Activated CD4-positive, alpha-beta memory T cell treated with anti-CD3 and anti-CD28 coated beads, Interleukin-2, amount 10 ng/mL, durations not matched to agents 7 days and 5 days (primary cell): ENCODE data around the gene DYNC1I2. TPM values are rescaled to one million over a fixed set of nuclear protein-coding genes. Genes with fewer than 3 reads are reported as not detected.
"Not testable (repeated sequence)": the region's sequence is repeated elsewhere in the genome, so short reads cannot be mapped to it uniquely, and the experiment has no call there.

Experiments
- CTCF ChIA-PET: fragments of 350-600 bp; sonication (Branson Sonifier 250); formaldehyde crosslinking; loops from one replicate; lab custom pipeline; 2021; ENCODE audit warnings: antibody characterized with exemption, inconsistent platforms; lab: Charles Lee
- POLR2A ChIA-PET: fragments of 350-600 bp; sonication (Branson Sonifier 250); formaldehyde crosslinking; loops from one replicate; lab custom pipeline; 2021; ENCODE audit warnings: antibody characterized with exemption; lab: Charles Lee
- DNase-seq: peaks from one replicate; pipeline ENCODE4 v3.0.0-alpha.2; 2020
- H3K27ac Mint-ChIP-seq: one replicate; pipeline ENCODE4 v1.8.0; 2021; ENCODE audit warnings: mild to moderate bottlenecking, mixed read lengths
- H3K27me3 Mint-ChIP-seq: one replicate; pipeline ENCODE4 v1.8.0; 2021; ENCODE audit warnings: mixed read lengths
- H3K36me3 Mint-ChIP-seq: one replicate; pipeline ENCODE4 v1.8.0; 2021; ENCODE audit warnings: low read depth, mixed read lengths
- H3K4me1 Mint-ChIP-seq: one replicate; pipeline ENCODE4 v1.8.0; 2021; ENCODE audit warnings: mixed read lengths
- H3K4me3 Mint-ChIP-seq: one replicate; pipeline ENCODE4 v1.8.0; 2021; ENCODE audit warnings: mild to moderate bottlenecking, mixed read lengths
- H3K9me3 Mint-ChIP-seq: one replicate; pipeline ENCODE4 v1.8.0; 2021; ENCODE audit warnings: mixed read lengths
- total RNA-seq, 2 experiments: library from RNA; stranded (reverse); gene quantifications; one replicate each; pipeline ENCODE4 v1.2.3, GENCODE V29; 2021

The DYNC1I2 gene
- total RNA-seq, 2 experiments from 2014 or later: 51.5 to 55.3 TPM

DNA sequence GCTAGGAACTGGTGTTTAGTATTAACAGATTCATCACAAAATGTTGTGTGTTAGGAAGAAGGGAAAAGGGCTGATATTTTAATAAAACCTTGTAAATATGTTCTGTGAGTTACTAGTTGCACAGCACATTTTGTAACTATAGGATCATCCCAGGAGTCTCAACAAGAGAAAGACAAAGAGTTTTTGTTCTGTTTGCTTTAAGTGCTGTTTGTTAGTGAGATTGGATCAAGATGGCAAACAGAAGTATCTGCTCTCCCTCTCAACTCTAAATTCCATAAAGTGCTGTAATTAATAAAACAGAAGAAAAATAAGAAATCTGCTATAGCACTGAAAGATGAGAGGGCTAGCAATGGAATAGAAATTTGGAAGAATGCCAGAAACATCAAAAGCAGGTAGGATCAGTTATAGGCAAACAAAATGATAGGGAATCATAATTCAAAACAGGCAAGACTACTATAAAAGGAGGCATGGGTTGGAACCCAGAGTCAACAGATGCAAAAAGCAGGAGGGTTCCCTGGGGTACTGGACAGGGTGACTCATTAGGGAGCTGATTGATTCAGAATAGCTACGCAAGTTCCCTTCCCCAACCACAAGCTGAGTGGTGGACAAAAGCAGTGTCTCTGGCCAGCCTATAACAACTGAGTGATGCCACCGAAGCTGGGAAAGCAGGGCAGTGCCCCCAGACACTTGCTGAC, 75.8 kb downstream of the DYNC1I2 start:
- no peaks in the 10 kb centered on the region for H3K9me3 Mint-ChIP-seq
- no peak for DNase-seq
- H3K27me3 Mint-ChIP-seq: no peaks in the 10 kb centered on the region
- no peak overlapping the region for H3K27ac Mint-ChIP-seq
- H3K4me1 Mint-ChIP-seq: no peaks in the 10 kb centered on the region
- POLR2A ChIA-PET: no interaction called here
- peaks cover 54% of the 10 kb centered on the region for H3K36me3 Mint-ChIP-seq
- H3K4me3 Mint-ChIP-seq: no peak overlapping the region
- CTCF ChIA-PET: no interaction called here

DNA sequence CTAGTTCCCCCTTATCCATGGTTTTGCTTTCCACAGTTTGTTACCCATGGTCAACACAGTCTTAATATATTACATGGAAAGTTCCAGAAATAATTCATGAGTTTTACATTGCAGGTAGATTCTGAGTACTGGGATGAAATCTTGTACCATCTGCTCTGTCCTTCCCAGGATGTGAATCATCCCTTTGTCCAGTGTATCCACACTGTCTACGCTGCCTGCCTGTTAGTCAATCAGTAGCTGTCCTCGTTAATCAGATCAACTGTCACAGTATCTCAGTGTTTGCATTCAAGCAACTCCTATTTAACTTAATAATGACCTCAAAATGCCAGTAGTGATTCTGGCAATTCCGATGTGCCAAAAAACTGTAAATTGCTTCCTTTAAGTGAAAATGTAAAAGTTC, 76.3 kb downstream of the DYNC1I2 start:
- H3K4me3 Mint-ChIP-seq: no peak overlapping the region
- CTCF ChIA-PET: no interaction called here
- H3K36me3 Mint-ChIP-seq: peaks cover 48% of the 10 kb centered on the region
- H3K4me1 Mint-ChIP-seq: no peaks in the 10 kb centered on the region
- H3K9me3 Mint-ChIP-seq: no peaks in the 10 kb centered on the region
- DNase-seq: no peak
- H3K27ac Mint-ChIP-seq: no peak overlapping the region
- no peaks in the 10 kb centered on the region for H3K27me3 Mint-ChIP-seq
- POLR2A ChIA-PET: no interaction called here

DNA sequence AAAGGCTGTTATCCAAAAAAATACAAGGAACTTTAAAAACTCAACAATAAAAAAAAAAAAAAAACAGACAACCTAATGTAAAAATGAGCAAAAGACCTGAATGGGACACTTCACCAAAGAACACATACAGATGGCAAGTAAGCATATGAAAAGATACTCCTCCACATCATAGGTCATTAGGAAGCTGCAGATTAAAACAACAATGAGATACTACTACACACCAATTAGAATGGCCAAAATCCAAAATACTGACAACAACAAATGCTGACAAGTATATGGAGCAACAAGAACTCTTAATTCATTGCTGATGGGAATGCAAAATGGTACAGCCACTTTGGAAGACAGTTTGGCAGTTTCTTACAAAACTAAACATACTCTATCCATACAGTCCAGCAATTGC, 84.2 kb downstream of the DYNC1I2 start:
- no peaks in the 10 kb centered on the region for H3K27me3 Mint-ChIP-seq
- no peaks in the 10 kb centered on the region for H3K4me1 Mint-ChIP-seq
- POLR2A ChIA-PET: no interaction called here
- H3K9me3 Mint-ChIP-seq: peaks cover 5% of the 10 kb centered on the region
- CTCF ChIA-PET: no interaction called here
- DNase-seq: no peak
- no peak overlapping the region for H3K4me3 Mint-ChIP-seq
- H3K36me3 Mint-ChIP-seq: peaks cover 23% of the 10 kb centered on the region
- H3K27ac Mint-ChIP-seq: no peak overlapping the region

DNA sequence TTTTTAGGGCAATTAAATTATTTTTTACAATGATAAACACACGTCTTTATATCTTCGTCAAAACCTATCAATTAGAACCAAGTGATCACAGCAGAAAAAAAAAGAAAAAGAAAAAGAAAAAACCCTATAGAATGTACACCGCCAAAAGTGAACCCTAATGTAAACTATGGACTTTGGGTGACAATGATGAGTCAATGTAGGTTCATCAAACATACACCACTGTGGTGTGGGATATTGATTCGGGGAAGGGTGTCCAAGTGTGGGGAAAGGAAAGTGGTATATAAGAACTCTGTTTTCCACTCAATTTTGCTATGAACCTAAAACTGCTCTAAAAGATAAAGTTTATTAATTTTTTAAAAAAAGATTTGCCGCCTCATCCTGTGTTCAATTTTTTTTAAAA, 85.1 kb downstream of the DYNC1I2 start:
- no peaks in the 10 kb centered on the region for H3K4me1 Mint-ChIP-seq
- peaks cover 5% of the 10 kb centered on the region for H3K9me3 Mint-ChIP-seq
- DNase-seq: no peak
- peaks cover 19% of the 10 kb centered on the region for H3K36me3 Mint-ChIP-seq
- H3K27ac Mint-ChIP-seq: no peak overlapping the region
- POLR2A ChIA-PET: no interaction called here
- H3K27me3 Mint-ChIP-seq: no peaks in the 10 kb centered on the region
- CTCF ChIA-PET: no interaction called here
- H3K4me3 Mint-ChIP-seq: no peak overlapping the region

DNA sequence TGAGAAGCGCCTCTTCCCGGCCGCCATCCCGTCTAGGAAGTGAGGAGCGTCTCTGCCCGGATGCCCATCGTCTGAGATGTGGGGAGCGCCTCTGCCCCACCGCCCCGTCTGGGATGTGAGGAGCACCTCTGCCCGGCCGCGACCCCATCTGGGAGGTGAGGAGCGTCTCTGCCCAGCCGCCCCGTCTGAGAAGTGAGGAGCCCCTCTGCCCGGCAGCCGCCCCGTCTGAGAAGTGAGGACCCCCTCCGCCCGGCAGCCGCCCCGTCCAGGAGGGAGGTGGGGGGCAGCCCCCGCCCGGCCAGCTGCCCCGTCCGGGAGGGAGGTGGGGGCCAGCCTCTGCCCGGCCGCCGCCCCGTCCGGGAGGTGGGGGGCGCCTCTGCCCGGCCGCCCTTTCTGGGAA, 87.3 kb downstream of the DYNC1I2 start:
- DNase-seq, H3K27me3 Mint-ChIP-seq, POLR2A ChIA-PET, CTCF ChIA-PET, H3K27ac Mint-ChIP-seq, H3K4me1 Mint-ChIP-seq, H3K4me3 Mint-ChIP-seq: not testable (repeated sequence)
- Mint-ChIP-seq H3K9me3 (peaks cover 17% of the 10 kb centered on the region), H3K36me3 (peaks cover 18% of the 10 kb centered on the region)

DNA sequence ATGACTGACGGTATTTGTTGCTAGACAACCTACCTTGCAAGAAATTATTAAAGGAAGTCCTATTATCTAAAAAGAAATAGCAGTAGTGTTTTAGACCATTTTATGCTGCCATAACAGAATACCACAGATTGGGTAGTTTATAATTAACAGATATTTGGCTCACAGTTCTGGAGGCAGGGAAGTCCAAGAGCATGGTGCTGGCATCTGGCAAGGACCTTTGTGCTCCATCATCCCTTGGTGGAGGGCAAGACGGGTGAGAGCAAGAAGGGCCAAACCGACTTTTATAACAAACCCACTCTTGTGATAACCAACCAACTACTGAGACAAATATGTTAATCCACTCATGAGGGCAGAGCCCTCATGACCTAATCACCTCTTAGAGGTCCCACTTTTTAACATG, 91.2 kb downstream of the DYNC1I2 start:
- peaks cover 16% of the 10 kb centered on the region for H3K36me3 Mint-ChIP-seq

DNA sequence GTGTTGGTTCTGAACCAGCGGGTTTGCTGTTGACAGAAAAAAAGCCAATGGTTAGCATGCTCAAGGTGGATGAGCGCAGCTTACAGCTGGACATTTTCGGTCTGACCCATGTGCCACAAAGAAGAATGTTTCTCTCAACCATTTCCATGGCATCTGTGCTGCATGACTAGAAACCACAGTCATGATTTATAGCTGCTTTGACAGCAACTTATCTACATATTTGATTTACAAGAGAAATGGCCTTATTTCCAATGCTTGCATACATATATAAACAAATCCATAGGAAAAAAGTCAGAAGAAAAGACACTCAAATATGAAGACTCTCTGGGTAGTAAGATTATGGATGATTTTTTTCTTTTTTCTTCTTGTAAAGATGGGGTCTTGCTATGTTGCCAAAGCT, 98.2 kb downstream of the DYNC1I2 start:
- H3K27me3 Mint-ChIP-seq: no peaks in the 10 kb centered on the region
- DNase-seq: no peak
- H3K4me1 Mint-ChIP-seq: no peaks in the 10 kb centered on the region
- H3K4me3 Mint-ChIP-seq: no peak overlapping the region
- no peaks in the 10 kb centered on the region for H3K9me3 Mint-ChIP-seq
- H3K27ac Mint-ChIP-seq: no peak overlapping the region
- peaks cover 46% of the 10 kb centered on the region for H3K36me3 Mint-ChIP-seq
- ChIA-PET POLR2A (no interaction called here), CTCF (interaction anchor here (0.9 kb wide), 1 partner anchor 31 kb away, joined by 3 read pairs; no protein-coding TSS in a partner anchor)

More for the DNA sequence above, 91.2 kb downstream of the DYNC1I2 start:
- H3K4me3 Mint-ChIP-seq: no peak overlapping the region
- H3K4me1 Mint-ChIP-seq: no peaks in the 10 kb centered on the region
- ChIA-PET CTCF (no interaction called here), POLR2A (no interaction called here)
- H3K9me3 Mint-ChIP-seq: peaks cover 11% of the 10 kb centered on the region
- no peaks in the 10 kb centered on the region for H3K27me3 Mint-ChIP-seq
- H3K27ac Mint-ChIP-seq: no peak overlapping the region
- no peak for DNase-seq

DNA sequence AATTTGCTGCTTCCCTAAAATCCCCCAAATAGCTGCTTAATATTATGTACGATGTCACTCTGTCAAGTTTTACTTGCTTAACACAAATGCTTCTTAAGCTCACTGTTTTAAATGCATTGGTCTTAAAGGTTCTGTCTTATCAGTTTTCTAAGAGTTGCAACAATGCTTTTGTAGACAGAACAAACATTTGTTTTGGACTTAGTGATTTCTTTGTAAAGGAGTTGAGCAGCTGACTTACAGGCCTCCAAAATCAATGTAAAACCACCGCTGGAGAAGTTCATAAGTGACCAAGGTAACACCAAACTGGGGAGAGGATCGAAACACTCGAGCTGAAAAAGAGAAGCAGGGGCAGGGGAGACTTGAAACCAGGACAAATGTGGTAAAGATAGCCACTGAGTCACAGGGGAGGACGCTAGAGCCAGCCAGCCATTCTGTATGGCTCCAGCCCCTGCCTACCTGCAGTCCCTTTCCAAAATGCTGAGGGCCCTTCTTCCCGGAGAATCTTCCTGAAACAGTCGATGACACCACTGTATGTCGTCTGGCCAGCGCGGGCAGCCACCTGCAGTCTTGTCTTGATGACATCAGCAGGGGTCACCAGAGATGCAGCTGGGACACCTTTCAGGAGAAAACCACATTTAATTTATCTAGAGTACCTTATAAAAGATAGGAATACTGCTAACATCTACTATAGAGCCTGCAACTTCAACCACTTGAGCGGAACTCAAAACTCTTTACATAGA, 100.2 kb downstream of the DYNC1I2 start:
- DNase-seq: no peak
- no peaks in the 10 kb centered on the region for H3K9me3 Mint-ChIP-seq
- H3K4me1 Mint-ChIP-seq: no peaks in the 10 kb centered on the region
- no peaks in the 10 kb centered on the region for H3K27me3 Mint-ChIP-seq
- H3K27ac Mint-ChIP-seq: no peak overlapping the region
- peaks cover 53% of the 10 kb centered on the region for H3K36me3 Mint-ChIP-seq
- no peak overlapping the region for H3K4me3 Mint-ChIP-seq
- ChIA-PET POLR2A (interaction anchor here (1.5 kb wide), 1 partner anchor 10 kb away, joined by 3 read pairs; no protein-coding TSS in a partner anchor), CTCF (interaction anchor here (0.6 to 0.8 kb wide), 2 partner anchors 85 to 109 kb away, joined by 3 read pairs; no protein-coding TSS in a partner anchor)

DNA sequence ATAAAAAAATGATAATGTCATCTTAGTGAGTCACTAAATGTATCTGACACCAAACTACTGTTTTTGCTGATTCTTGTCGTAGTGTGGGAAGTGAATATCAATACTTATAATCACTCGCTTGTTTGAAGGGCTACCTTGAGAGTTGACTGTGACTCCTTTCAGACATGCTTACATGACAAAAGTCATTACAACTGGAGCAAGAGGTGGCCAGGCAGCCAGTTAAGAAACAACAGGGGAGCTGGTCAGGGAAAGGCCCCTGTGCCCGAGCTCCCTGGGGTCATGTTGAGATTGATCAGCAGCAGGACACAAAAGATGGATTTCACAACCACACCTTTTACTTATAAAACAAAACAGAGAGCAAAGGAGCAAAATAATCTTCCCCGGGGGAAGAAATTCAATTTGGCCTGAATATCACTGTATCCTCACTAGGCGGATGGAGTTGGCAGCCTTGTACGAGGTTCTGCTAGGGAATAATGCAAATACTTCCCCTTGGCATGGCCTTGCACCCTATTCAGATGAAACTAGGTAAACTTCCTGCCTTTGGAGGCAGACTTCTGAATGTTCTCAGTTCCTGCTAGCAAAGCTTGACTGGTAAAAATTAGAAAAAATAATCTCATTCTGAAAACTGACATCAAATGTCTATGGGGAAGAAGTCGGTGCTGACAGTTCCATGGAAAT, 101.2 kb downstream of the DYNC1I2 start:
- Mint-ChIP-seq H3K4me3 (no peak overlapping the region), H3K27ac (no peak overlapping the region), H3K27me3 (no peaks in the 10 kb centered on the region), H3K9me3 (no peaks in the 10 kb centered on the region), H3K4me1 (no peaks in the 10 kb centered on the region), H3K36me3 (peaks cover 52% of the 10 kb centered on the region)
- ChIA-PET CTCF (no interaction called here), POLR2A (interaction anchor here (1.5 kb wide), 1 partner anchor 9 kb away, joined by 3 read pairs; no protein-coding TSS in a partner anchor)
- DNase-seq: no peak

DNA sequence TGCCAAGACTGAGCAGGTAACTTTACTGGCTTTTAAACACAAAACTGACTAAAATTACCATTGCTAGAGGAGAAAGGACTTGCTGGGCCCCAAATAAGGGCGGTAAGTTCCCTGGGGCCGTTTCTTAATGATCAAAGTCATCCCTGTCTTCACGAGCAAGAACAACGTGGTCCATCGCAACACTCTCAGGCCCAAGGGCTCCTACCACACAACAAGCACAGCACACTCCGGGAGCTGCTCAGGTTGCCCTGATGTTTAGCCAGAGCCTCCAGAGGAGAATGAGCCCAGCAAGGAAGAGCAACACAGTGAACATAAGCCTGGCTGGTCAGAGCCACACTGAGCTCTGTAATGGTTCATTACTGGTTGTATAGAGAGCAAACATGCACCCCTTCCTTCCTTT, 102.7 kb downstream of the DYNC1I2 start:
- Mint-ChIP-seq H3K4me1 (peaks cover 5% of the 10 kb centered on the region), H3K9me3 (no peaks in the 10 kb centered on the region), H3K27me3 (no peaks in the 10 kb centered on the region), H3K27ac (no peak overlapping the region), H3K36me3 (peaks cover 43% of the 10 kb centered on the region), H3K4me3 (no peak overlapping the region)
- ChIA-PET POLR2A (no interaction called here), CTCF (interaction anchor here (1.8 kb wide), 1 partner anchor 8 kb away, joined by 4 read pairs; no protein-coding TSS in a partner anchor)
- no peak for DNase-seq

DNA sequence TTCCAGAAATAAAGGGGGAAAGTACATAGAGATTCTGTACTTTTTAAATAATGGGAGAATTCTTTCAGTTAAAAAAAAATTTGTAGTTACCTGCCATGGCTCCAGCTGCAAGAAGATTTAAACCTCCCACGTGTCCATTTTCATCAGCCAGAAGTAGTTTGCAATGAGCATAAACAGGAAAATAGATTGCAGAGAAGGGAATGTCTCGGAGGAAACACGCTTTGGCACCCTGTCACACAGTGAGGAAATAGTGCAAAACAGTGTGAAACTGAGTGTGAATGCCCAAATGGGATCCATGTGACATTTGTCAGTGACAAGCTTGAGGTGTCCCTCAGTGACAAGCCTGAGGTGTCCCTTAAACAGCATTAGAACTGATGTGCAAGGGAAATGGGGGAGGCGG, 104.1 kb downstream of the DYNC1I2 start:
- H3K27ac Mint-ChIP-seq: no peak overlapping the region
- H3K36me3 Mint-ChIP-seq: peaks cover 34% of the 10 kb centered on the region
- ChIA-PET CTCF (no interaction called here), POLR2A (no interaction called here)
- no peak overlapping the region for H3K4me3 Mint-ChIP-seq
- DNase-seq: no peak
- peaks cover 9% of the 10 kb centered on the region for H3K4me1 Mint-ChIP-seq
- no peaks in the 10 kb centered on the region for H3K9me3 Mint-ChIP-seq
- no peaks in the 10 kb centered on the region for H3K27me3 Mint-ChIP-seq

DNA sequence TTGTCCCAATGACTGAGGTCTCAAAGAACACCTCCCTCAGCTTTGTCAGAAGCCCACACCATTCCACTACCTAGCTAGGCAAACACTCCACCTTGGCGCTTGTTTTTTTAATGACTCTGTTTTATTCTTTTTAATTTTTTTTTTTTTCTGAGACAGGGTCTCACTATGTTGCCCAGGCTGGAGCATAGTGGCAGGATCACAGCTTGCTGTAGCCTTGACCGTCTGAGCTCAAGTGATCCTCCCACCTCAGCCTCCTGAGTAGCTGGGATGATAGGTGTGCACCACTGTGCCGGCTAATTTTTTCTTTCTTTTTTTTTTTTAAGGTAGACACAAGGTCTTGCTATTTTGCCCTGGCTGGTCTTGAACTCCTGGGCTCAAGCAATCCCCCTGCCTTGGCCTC, 104.9 kb downstream of the DYNC1I2 start:
- no peak for DNase-seq
- ChIA-PET CTCF (interaction anchor here (1.5 kb wide), 1 partner anchor 314 kb away, joined by 3 read pairs; no protein-coding TSS in a partner anchor), POLR2A (no interaction called here)
- H3K27ac Mint-ChIP-seq: no peak overlapping the region
- H3K9me3 Mint-ChIP-seq: no peaks in the 10 kb centered on the region
- H3K4me3 Mint-ChIP-seq: no peak overlapping the region
- H3K36me3 Mint-ChIP-seq: peaks cover 26% of the 10 kb centered on the region
- H3K4me1 Mint-ChIP-seq: peaks cover 9% of the 10 kb centered on the region
- H3K27me3 Mint-ChIP-seq: no peaks in the 10 kb centered on the region
